ENCODE measurements around the gene SAT2. TPM values are rescaled to one million over a fixed set of nuclear protein-coding genes. Genes with fewer than 3 reads are reported as not detected.

The SAT2 gene
- total RNA-seq, 1 experiment from 2014 or later: 54.9 TPM

DNA sequence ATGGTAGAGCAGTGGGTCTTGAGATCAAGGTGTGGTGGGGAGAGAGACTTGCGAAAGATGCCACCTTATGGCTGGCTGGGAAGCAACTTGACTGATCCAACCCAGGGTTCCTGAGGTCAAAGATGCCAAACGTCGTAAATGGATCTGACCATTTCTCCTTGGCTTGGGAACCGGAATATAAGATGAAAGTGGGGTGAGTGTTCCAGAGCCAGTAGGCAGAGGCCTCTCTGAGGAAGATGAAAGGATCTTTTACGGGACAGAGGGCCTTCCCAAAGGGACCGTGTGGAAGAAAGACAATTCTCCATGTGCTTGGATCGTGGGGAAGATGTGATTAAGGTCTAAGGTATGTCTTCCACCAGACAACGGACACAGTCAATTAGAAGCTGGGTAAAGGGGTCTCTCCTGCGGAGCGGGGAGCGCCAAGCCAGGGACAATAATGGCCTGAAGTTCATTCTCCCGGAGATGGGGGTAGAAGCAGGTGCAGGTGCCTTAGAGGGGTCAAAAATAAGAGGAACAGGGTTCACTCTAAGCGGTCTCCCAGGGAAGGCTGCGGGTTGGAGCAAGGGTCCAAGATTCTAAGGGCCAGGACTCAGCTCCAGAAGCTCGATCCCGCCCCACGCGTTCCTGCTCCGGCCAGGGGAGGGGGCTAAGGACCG, 13.7 kb downstream of the SAT2 start:
- peak overlapping the region; percentile 64 to 87 for H3K4me3 ChIP-seq (replicated peaks in 1 of 2; ENCODE audit: low read depth in 1 of 2, low read length in 2 of 2)
- ChIA-PET CTCF (interaction anchor here (0.8 to 2.1 kb wide), 3 partner anchors 13 to 74 kb away, joined by 4 to 16 read pairs (median 8); partner anchors contain the start of genes SAT2, TP53 and WRAP53), POLR2A (interaction anchor here (2.3 to 2.5 kb wide), 2 partner anchors 14 to 74 kb away, joined by 15 to 27 read pairs; partner anchors contain the start of genes SAT2, TP53 and WRAP53), RAD21 (ENCODE audit: low non-redundant PET in 1 of 2, low total read pairs in 2 of 2, uncharacterized antibody in 2 of 2, unreplicated experiment in 2 of 2) (no interaction called here)
- H4K20me1 ChIP-seq (ENCODE audit: insufficient read depth): 0 out of 2 replicates have a peak, but pooled peaks cover 3% of the 10 kb centered on the region
- no peak for TF ChIP-seq SP1 (IDR thresholded peaks at IDR 0.05; ENCODE audit: low read depth)
- TF ChIP-seq MAX (IDR thresholded peaks at IDR 0.05): peak; percentile 39; the same call in 1 of the 2 replicates
- peak overlapping the region; percentile 96 for H3K27ac ChIP-seq (ENCODE audit: low read depth, low read length)
- peaks cover 12 to 22% of the 10 kb centered on the region in 2 experiments for H3K4me1 ChIP-seq (ENCODE audit: control insufficient read depth in 1 of 2, insufficient read depth in 2 of 2, low read length in 2 of 2)
- no peak overlapping the region for H2AFZ ChIP-seq (ENCODE audit: low read depth, low read length, poor library complexity, severe bottlenecking)
- no peaks in the 10 kb centered on the region for H3K27me3 ChIP-seq (ENCODE audit: insufficient read depth, low read length)
- H3K9me3 ChIP-seq (ENCODE audit: control insufficient read depth in 1 of 2, insufficient read depth in 1 of 2, low read depth in 1 of 2, low read length in 2 of 2): no peaks in the 10 kb centered on the region
- peak overlapping the region; percentile 86 for H3K4me2 ChIP-seq (ENCODE audit: low read length)
- H3K36me3 ChIP-seq (ENCODE audit: control insufficient read depth in 1 of 2, insufficient read depth in 2 of 2, low read length in 2 of 2): peaks cover 7 to 17% of the 10 kb centered on the region in 2 experiments
- intact Hi-C loops (cut with micrococcal nuclease): loop anchor here (2.0 kb wide), 1 partner anchor 73 kb away; the partner anchor contains the start of gene TP53
- ATAC-seq (no peak), DNase-seq (ENCODE audit: low read depth, low spot score) (no peak)
- H3K79me2 ChIP-seq (ENCODE audit: insufficient read depth, low read length): peaks cover 52% of the 10 kb centered on the region
- BruUV-seq (replicated peaks): TSS peak; percentile 51
- H3K9me2 ChIP-seq (ENCODE audit: insufficient read depth): no peaks in the 10 kb centered on the region
- H3K9ac ChIP-seq (ENCODE audit: low read length): peak overlapping the region; percentile 75

- ChIA-PET CTCF (no interaction called here), POLR2A (interaction anchor here (0.9 kb wide), 1 partner anchor 29 kb away, joined by 6 read pairs; the partner anchor contains the start of gene MPDU1), RAD21 (ENCODE audit: low non-redundant PET in 1 of 2, low total read pairs in 2 of 2, uncharacterized antibody in 2 of 2, unreplicated experiment in 2 of 2) (no interaction called here)
- BruUV-seq (replicated peaks): no TSS peak
- TF ChIP-seq ZNF274 (IDR thresholded peaks at IDR 0.05; ENCODE audit: low read depth, low read length) (no peak), YY1 (IDR thresholded peaks at IDR 0.05; ENCODE audit: extremely low read depth, insufficient replicate concordance, low read depth, low read length) (no peak), CEBPB (IDR thresholded peaks at IDR 0.05; ENCODE audit: low read depth) (no peak), ELF1 (IDR thresholded peaks at IDR 0.05; ENCODE audit: borderline replicate concordance, low read depth) (no peak)
- TF ChIP-seq, protein P1, sequence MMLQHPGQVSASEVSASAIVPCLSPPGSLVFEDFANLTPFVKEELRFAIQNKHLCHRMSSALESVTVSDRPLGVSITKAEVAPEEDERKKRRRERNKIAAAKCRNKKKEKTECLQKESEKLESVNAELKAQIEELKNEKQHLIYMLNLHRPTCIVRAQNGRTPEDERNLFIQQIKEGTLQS (IDR thresholded peaks at IDR 0.05): no peak
- Histone ChIP-seq H3K79me2 (ENCODE audit: insufficient read depth, low read length) (peaks cover 68% of the 10 kb centered on the region), H3K4me3 (replicated peaks in 1 of 2; ENCODE audit: low read depth in 1 of 2, low read length in 2 of 2) (no peak overlapping the region), H2AFZ (ENCODE audit: low read depth, low read length, poor library complexity, severe bottlenecking) (no peak overlapping the region), H4K20me1 (ENCODE audit: insufficient read depth) (0 out of 2 replicates have a peak, but pooled peaks cover 3% of the 10 kb centered on the region), H3K4me1 (ENCODE audit: control insufficient read depth in 1 of 2, insufficient read depth in 2 of 2, low read length in 2 of 2) (peaks cover 12 to 22% of the 10 kb centered on the region in 2 experiments), H3K9me3 (ENCODE audit: control insufficient read depth in 1 of 2, insufficient read depth in 1 of 2, low read depth in 1 of 2, low read length in 2 of 2) (no peaks in the 10 kb centered on the region), H3K27me3 (ENCODE audit: insufficient read depth, low read length) (no peaks in the 10 kb centered on the region), H3K9me2 (ENCODE audit: insufficient read depth) (no peaks in the 10 kb centered on the region), H3K9ac (ENCODE audit: low read length) (no peak overlapping the region), H3K4me2 (ENCODE audit: low read length) (no peak overlapping the region), H3K27ac (ENCODE audit: low read depth, low read length) (no peak overlapping the region), H3K36me3 (ENCODE audit: control insufficient read depth in 1 of 2, insufficient read depth in 2 of 2, low read length in 2 of 2) (peaks cover 7 to 17% of the 10 kb centered on the region in 2 experiments)
- ATAC-seq (no peak), DNase-seq (ENCODE audit: low read depth, low spot score) (no peak)
- intact Hi-C loops (cut with micrococcal nuclease): no loop called here
Observed at GRCh38 chr17:7612294-7612640, 15.4 kb downstream of the SAT2 start.

Measured in HCT116 (cell line).